ENCODE measurements around the gene KLK4.

The KLK4 gene

GRCh38 chr19:50878851-50879250, 32.3 kb downstream of the KLK4 start:
- no peak for DNase-seq

- no peak for DNase-seq
These were observed 33.9 kb downstream of the KLK4 start for GRCh38 chr19:50877338-50877737.

- no peak for DNase-seq
These were observed 34.7 kb downstream of the KLK4 start for GRCh38 chr19:50876456-50876855.

GRCh38 chr19:50875795-50876422, 35.3 kb downstream of the KLK4 start:
- peak; percentile 22 for DNase-seq

- no peak for DNase-seq
These were observed 37.0 kb downstream of the KLK4 start for GRCh38 chr19:50874211-50874610.

GRCh38 chr19:50873056-50873455, 38.1 kb downstream of the KLK4 start, which contains the start of gene KLK2:
TSS of gene KLK2 (plus strand) at chr19:50873439. CDS start at chr19:50873474, 35 bp downstream.
- no peak for DNase-seq

GRCh38 chr19:50870417-50871089, 40.6 kb downstream of the KLK4 start:
- peak; percentile 93 for DNase-seq

GRCh38 chr19:50869479-50869878, 41.7 kb downstream of the KLK4 start:
- no peak for DNase-seq

GRCh38 chr19:50861496-50862286, 49.5 kb downstream of the KLK4 start:
- DNase-seq, result no peak

- DNase-seq, result no peak
These were observed 50.2 kb downstream of the KLK4 start for GRCh38 chr19:50861010-50861409.

- no peak for DNase-seq
These were observed 51.3 kb downstream of the KLK4 start for GRCh38 chr19:50859849-50860248.

GRCh38 chr19:50858886-50859285, 52.3 kb downstream of the KLK4 start:
- DNase-seq, result peak; percentile 73

GRCh38 chr19:50857366-50857765, 53.8 kb downstream of the KLK4 start:
- DNase-seq, result no peak
